Measurements from ENCODE around the gene EPHA4. TPM values are rescaled to one million over a fixed set of nuclear protein-coding genes. Genes with fewer than 3 reads are reported as not detected.
A peak's percentile ranks its signal among the peaks of the same experiment; 100 is the strongest.

EPHA4 gene
- total and polyA plus RNA-seq, 12 donors = 3.4 to 51.3 (median 18.6) TPM

DNA sequence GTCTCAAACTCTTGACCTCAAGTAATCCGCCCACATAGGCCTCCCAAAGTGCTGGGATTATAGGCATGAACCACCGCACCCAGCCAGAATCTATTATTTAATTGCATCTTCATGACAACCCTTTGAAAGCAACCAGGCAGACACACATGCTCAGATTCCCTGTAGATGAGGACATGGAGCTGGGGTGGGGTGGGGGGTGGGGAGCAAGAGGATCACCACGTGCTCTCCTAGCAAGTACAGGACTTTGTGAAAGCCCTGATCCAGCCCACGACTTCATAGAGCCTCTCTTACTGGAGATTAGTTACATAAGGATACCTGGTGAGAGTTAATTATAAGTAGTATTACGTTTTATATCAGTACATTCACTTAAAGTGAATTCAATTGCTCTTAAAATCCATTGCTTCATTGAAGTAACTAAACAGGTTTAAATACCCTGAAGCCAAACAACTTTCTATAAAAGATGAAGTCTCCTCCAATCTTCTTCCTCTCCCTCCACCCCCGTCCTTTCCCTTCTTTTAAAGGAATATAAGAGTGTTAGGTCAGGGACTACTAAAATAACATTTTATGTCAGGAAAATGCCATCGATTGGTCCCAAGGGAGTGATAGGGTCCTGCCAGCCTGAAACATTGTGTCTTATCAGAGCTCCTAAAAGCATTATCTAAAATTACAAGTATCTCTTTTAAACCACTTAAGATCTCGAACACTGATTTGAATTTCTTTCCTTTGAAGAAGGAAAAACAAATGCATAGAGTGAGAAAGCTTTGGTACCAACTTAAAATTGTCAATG, 123.9 kb downstream of the EPHA4 start:
- WGBS, 2 donors = 67 to 77% methylated on average over 8 of the region's 8 CpGs
- DNase-seq (no peak), ATAC-seq (no peak)
- intact Hi-C loops (cut with DNase I) = loop anchor here in 5 of 10 donors (10.0 kb wide), 4 partner anchors 67 to 127 kb away; partner anchors contain the start of gene EPHA4 (in 2 of the 5)
- Histone ChIP-seq H3K36me3 (peaks cover 0 to 16% (median 0%) of the 10 kb centered on the region in 9 donors), H3K27ac (no peak overlapping the region), H3K4me1 (peaks cover 3 to 33% (median 17%) of the 10 kb centered on the region in 9 donors), H3K9me3 (no peaks in the 10 kb centered on the region), H3K4me3 (no peak overlapping the region), H3K27me3 (no peaks in the 10 kb centered on the region)
- TF ChIP-seq CTCF (IDR thresholded peaks at IDR 0.05) = no peak

- no peak overlapping the region for H3K4me3 ChIP-seq
These were observed 124.8 kb downstream of the EPHA4 start for GRCh38 chr2:221447310-221447709.

DNA sequence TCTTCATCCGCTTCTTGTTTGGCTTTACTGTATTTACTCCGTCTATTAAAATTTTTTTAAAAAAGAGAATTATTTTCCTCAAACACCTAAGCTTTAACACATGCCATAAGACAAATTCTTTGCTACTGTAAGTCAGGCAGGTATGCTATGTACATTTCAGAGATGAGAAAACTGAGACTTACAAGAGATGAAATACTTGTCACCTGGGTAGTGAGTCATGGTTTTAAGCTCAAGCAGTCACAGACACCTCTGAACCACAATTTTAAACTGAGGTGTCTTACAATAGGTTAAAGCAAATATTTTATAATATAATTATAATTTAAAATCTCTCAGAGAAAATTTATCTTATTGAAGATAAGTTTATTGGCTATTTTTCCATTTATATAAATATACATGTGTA, 126.0 kb downstream of the EPHA4 start:
- 96% methylated on average over 2 of the region's 2 CpGs for WGBS, 2 donors
- H3K4me3 ChIP-seq = no peak overlapping the region
- no peaks in the 10 kb centered on the region for H3K9me3 ChIP-seq
- intact Hi-C loops (cut with DNase I) = loop anchor here in 5 of 10 donors (10.0 kb wide), 4 partner anchors 69 to 129 kb away; partner anchors contain the start of gene EPHA4 (in 2 of the 5)
- ATAC-seq (no peak), DNase-seq (no peak)
- TF ChIP-seq CTCF (IDR thresholded peaks at IDR 0.05) = no peak
- no peak overlapping the region for H3K27ac ChIP-seq
- peaks cover 3 to 33% (median 18%) of the 10 kb centered on the region in 9 donors for H3K4me1 ChIP-seq
- peaks cover 0 to 22% (median 14%) of the 10 kb centered on the region in 9 donors for H3K36me3 ChIP-seq
- H3K27me3 ChIP-seq = no peaks in the 10 kb centered on the region

More at GRCh38 chr2:221447310-221447709, 124.8 kb downstream of the EPHA4 start:
- H3K27me3 ChIP-seq = no peaks in the 10 kb centered on the region
- H3K36me3 ChIP-seq = peaks cover 0 to 19% (median 4%) of the 10 kb centered on the region in 9 donors
- ATAC-seq (no peak), DNase-seq (no peak)
- intact Hi-C loops (cut with DNase I) = loop anchor here in 5 of 10 donors (10.0 kb wide), 4 partner anchors 67 to 127 kb away; partner anchors contain the start of gene EPHA4 (in 2 of the 5)
- no peak overlapping the region for H3K27ac ChIP-seq
- WGBS, 2 donors = 77 to 81% methylated on average over 6 of the region's 6 CpGs
- no peaks in the 10 kb centered on the region for H3K9me3 ChIP-seq
- H3K4me1 ChIP-seq = peaks cover 3 to 33% (median 18%) of the 10 kb centered on the region in 9 donors
- TF ChIP-seq CTCF (IDR thresholded peaks at IDR 0.05) = no peak

GRCh38 chr2:221444106-221444505, 128.0 kb downstream of the EPHA4 start:
- Histone ChIP-seq H3K4me1 (peaks cover 3 to 35% (median 22%) of the 10 kb centered on the region in 9 donors), H3K9me3 (no peaks in the 10 kb centered on the region), H3K36me3 (peaks cover 0 to 31% (median 13%) of the 10 kb centered on the region in 9 donors), H3K27ac (peak overlapping the region in 8 of 10 donors; percentile 10 to 77 (median 49)), H3K4me3 (no peak overlapping the region), H3K27me3 (no peaks in the 10 kb centered on the region)
- peak; percentile 24 to 48 for DNase-seq
- peak; percentile 69 to 96 (median 92) for ATAC-seq
- intact Hi-C loops (cut with DNase I) = loop anchor here in 8 of 10 donors (5.0 to 10.0 kb wide), 5 partner anchors 71 to 131 kb away; partner anchors contain the start of gene EPHA4 (in 5 of the 8)
- no peak for TF ChIP-seq CTCF (IDR thresholded peaks at IDR 0.05)
- 28 to 30% methylated on average over 2 of the region's 2 CpGs for WGBS, 2 donors
